ENCODE measurements around the gene TMED4.
A peak's percentile ranks its signal among the peaks of the same experiment; 100 is the strongest.

GRCh38 chr7:44629829-44630522, 47.9 kb upstream of the TMED4 start:
- TF ChIP-seq EP300 (IDR thresholded peaks at IDR 0.05; ENCODE audit: low read depth): no peak
- TF ChIP-seq, protein P1, sequence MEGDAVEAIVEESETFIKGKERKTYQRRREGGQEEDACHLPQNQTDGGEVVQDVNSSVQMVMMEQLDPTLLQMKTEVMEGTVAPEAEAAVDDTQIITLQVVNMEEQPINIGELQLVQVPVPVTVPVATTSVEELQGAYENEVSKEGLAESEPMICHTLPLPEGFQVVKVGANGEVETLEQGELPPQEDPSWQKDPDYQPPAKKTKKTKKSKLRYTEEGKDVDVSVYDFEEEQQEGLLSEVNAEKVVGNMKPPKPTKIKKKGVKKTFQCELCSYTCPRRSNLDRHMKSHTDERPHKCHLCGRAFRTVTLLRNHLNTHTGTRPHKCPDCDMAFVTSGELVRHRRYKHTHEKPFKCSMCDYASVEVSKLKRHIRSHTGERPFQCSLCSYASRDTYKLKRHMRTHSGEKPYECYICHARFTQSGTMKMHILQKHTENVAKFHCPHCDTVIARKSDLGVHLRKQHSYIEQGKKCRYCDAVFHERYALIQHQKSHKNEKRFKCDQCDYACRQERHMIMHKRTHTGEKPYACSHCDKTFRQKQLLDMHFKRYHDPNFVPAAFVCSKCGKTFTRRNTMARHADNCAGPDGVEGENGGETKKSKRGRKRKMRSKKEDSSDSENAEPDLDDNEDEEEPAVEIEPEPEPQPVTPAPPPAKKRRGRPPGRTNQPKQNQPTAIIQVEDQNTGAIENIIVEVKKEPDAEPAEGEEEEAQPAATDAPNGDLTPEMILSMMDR (IDR thresholded peaks at IDR 0.05): no peak
- TF ChIP-seq POLR2AphosphoS5 (IDR thresholded peaks at IDR 0.05): peak in 1 of 3 donors; percentile 16
- TF ChIP-seq POLR2A (IDR thresholded peaks at IDR 0.05): no peak

Data from transverse colon (tissue), 4 donors.